ENCODE results near the gene TMEM91. TPM values are rescaled to one million over a fixed set of nuclear protein-coding genes. Genes with fewer than 3 reads are reported as not detected.

Gene TMEM91
- total and polyA plus RNA-seq, 2 of the 8 experiments (the other 6 are each of a cell fraction or from before 2014, with no cell fraction given) = 5.3 to 7.4 TPM

GRCh38 chr19:41352609-41353465 lies 23.5 kb upstream of the TMEM91 start (continued):
- no peak for TF ChIP-seq CHD7 (IDR thresholded peaks at IDR 0.05; ENCODE audit: insufficient replicate concordance, low read length)
- TF ChIP-seq EP300 (IDR thresholded peaks at IDR 0.05; ENCODE audit: borderline replicate concordance in 1 of 2, low read depth in 2 of 2, low read length in 2 of 2) = no peak
- no peak for TF ChIP-seq EZH2 (IDR thresholded peaks at IDR 0.05; ENCODE audit: low read depth, low read length, severe bottlenecking)
- TF ChIP-seq EGR1 (IDR thresholded peaks at IDR 0.05; ENCODE audit: borderline replicate concordance, low read depth, low read length) = no peak
- TF ChIP-seq SIRT6 (IDR thresholded peaks at IDR 0.05; ENCODE audit: low read length) = no peak
- no peak for TF ChIP-seq CREB1 (IDR thresholded peaks at IDR 0.05)
- no peak for TF ChIP-seq NRF1 (IDR thresholded peaks at IDR 0.05; ENCODE audit: low read depth, low read length)
- TF ChIP-seq YY1 (IDR thresholded peaks at IDR 0.05; ENCODE audit: low read depth, low read length) = no peak
- no peak for TF ChIP-seq FOSL1 (IDR thresholded peaks at IDR 0.05; ENCODE audit: insufficient read depth, low read depth, low read length)
- no peak for TF ChIP-seq SRF (IDR thresholded peaks at IDR 0.05; ENCODE audit: low read depth, low read length)

All from H1 (cell line).